ENCODE results near the gene NELL1. TPM values are rescaled to one million over a fixed set of nuclear protein-coding genes. Genes with fewer than 3 reads are reported as not detected.

Gene NELL1
- polyA plus RNA-seq, 1 of the 3 experiments (the other 2 are of a cell fraction), result not detected

- no peak overlapping the region for H2AFZ ChIP-seq (ENCODE audit: low read depth)
- no peak overlapping the region for H3K4me2 ChIP-seq
- 58% methylated on average over 5 of the region's 8 CpGs for WGBS (ENCODE audit: low lambda C conversion rate)
- no peaks in the 10 kb centered on the region for H3K79me2 ChIP-seq (ENCODE audit: insufficient read depth)
- H4K20me1 ChIP-seq (ENCODE audit: insufficient read depth), result no peaks in the 10 kb centered on the region
- no peak for DNase-seq
- TF ChIP-seq MAX (IDR thresholded peaks at IDR 0.05; ENCODE audit: low read depth) (no peak), SIN3A (IDR thresholded peaks at IDR 0.05; ENCODE audit: borderline replicate concordance, low read depth, low read length) (no peak), TAF1 (IDR thresholded peaks at IDR 0.05; ENCODE audit: borderline replicate concordance, low read depth, low read length) (no peak), FOXJ3 (CRISPR knock-in tag; IDR thresholded peaks at IDR 0.05) (no peak), ZBTB33 (IDR thresholded peaks at IDR 0.05; ENCODE audit: borderline replicate concordance, low read depth) (no peak), NRF1 (IDR thresholded peaks at IDR 0.05; ENCODE audit: low read depth, low read length) (no peak), IRF3 (IDR thresholded peaks at IDR 0.05; ENCODE audit: low read depth, low read length) (no peak), REST (IDR thresholded peaks at IDR 0.05; ENCODE audit: low read depth, low read length) (no peak), CHD2 (IDR thresholded peaks at IDR 0.05; ENCODE audit: low read length, partially characterized antibody) (no peak), USF1 (IDR thresholded peaks at IDR 0.05; ENCODE audit: borderline replicate concordance, low read depth) (no peak), USF2 (IDR thresholded peaks at IDR 0.05; ENCODE audit: borderline replicate concordance, low read depth, low read length) (no peak), SMC3 (IDR thresholded peaks at IDR 0.05; ENCODE audit: low read depth, low read length) (no peak), YY1 (IDR thresholded peaks at IDR 0.05; ENCODE audit: low read depth) (no peak), MXI1 (IDR thresholded peaks at IDR 0.05; ENCODE audit: low read depth, low read length) (no peak), POLR2AphosphoS5 (IDR thresholded peaks at IDR 0.05; ENCODE audit: low read depth, low read length) (no peak), TEAD4 (IDR thresholded peaks at IDR 0.05; ENCODE audit: borderline replicate concordance, insufficient read depth) (no peak), TCF12 (IDR thresholded peaks at IDR 0.05) (no peak), NFIC (IDR thresholded peaks at IDR 0.05; ENCODE audit: borderline replicate concordance) (no peak)
- ChIA-PET POLR2A (no interaction called here), CTCF (interaction anchor here (0.9 to 2.1 kb wide), 4 partner anchors 9 to 522 kb away, joined by 4 to 8 read pairs (median 4); no protein-coding TSS in a partner anchor)
- H3K4me1 ChIP-seq (ENCODE audit: control insufficient read depth in 1 of 2, insufficient read depth in 2 of 2, low read depth in 1 of 2, low read length in 1 of 2), result no peaks in the 10 kb centered on the region; a peak in 1 of 4 replicates
- no peaks in the 10 kb centered on the region for H3K9me3 ChIP-seq
- H3K9me2 ChIP-seq, result no peaks in the 10 kb centered on the region
- no peaks in the 10 kb centered on the region for H3K27me3 ChIP-seq (ENCODE audit: insufficient read depth)
- no peak overlapping the region for H3K4me3 ChIP-seq (ENCODE audit: low read depth in 2 of 2, low read length in 1 of 2)
- no peaks in the 10 kb centered on the region for H3F3A ChIP-seq (replicated peaks; ENCODE audit: insufficient read depth)
- no peaks in the 10 kb centered on the region for H3K36me3 ChIP-seq (replicated peaks in 1 of 2; ENCODE audit: control insufficient read depth in 1 of 2, insufficient read depth in 2 of 2, low read length in 1 of 2)
- no peak overlapping the region for H3K27ac ChIP-seq (ENCODE audit: low read depth in 2 of 2, low read length in 1 of 2)
- no peak overlapping the region for H3K9ac ChIP-seq
Observed at GRCh38 chr11:21169639-21170038, 500.3 kb downstream of the NELL1 start.
